Thyroid gland (tissue), 4 donors: ENCODE data around the gene NKX2-3.

Experiments
- POLR2A ChIP-seq, 2 donors: fragments of 450-650 bp; IDR thresholded peaks; one replicate each; pipeline ENCODE4 v1.6.1; 2017; ENCODE audit warnings: antibody characterized with exemption in 2 of 2, mild to moderate bottlenecking in 2 of 2, moderate library complexity in 1 of 2
- TF ChIP-seq, protein P1 (sequence below), 6 experiments: fragments of 200-600 bp in 3 of 6; fragments of 450-650 bp in 3 of 6; sonication (generic) in 3 of 6; IDR thresholded peaks; one replicate each; pipeline ENCODE4 v1.5.1; 2016 to 2019; ENCODE audit warnings: antibody characterized with exemption in 6 of 6, mild to moderate bottlenecking in 2 of 6, inconsistent platforms in 1 of 6, moderate library complexity in 1 of 6

DNA sequence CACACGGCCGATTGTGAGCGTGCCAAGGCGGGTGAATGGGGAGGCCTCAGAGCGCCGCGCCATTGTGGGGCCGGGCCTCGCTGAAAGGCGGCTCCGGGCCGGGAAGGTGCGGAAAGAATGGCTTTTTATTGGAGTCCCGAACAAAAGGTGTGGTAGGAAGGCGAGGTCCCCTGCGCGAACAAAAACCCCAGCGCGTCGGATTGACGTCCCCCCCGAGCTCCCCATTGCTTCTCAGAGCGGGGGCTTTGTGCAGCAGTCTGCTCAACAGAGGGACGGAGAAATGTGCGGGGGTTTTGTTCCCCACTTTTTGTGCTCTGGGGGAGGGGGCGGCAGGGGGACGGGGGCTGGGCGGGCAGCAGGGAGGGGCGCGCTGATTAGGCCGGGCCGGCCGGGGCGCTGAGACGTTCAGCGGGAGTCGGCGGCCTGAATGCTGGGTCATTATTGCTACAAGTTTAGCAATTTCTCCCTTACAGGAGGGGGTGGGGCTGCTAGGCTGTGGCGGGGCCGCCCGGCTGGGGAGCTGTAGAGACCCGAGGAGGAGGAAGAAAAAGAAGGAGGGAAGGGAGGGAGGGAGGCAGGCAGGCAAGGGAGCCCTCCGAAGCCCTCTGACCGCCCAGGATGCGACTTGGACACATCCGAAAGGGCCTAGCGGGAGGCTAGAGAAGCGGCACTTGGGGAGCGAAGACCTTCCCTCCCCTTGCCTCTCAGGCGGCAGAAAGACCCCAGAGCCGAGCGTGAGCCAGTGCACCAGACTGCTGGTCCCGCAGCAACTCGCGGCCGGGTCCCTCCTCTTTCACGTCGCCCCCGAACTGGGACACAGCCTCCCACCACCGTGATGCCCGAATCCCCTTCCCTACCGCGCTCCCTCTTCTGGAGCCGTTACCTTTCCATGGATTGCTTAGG is 4.6 kb downstream of the NKX2-3 start:
- TF ChIP-seq, protein P1, sequence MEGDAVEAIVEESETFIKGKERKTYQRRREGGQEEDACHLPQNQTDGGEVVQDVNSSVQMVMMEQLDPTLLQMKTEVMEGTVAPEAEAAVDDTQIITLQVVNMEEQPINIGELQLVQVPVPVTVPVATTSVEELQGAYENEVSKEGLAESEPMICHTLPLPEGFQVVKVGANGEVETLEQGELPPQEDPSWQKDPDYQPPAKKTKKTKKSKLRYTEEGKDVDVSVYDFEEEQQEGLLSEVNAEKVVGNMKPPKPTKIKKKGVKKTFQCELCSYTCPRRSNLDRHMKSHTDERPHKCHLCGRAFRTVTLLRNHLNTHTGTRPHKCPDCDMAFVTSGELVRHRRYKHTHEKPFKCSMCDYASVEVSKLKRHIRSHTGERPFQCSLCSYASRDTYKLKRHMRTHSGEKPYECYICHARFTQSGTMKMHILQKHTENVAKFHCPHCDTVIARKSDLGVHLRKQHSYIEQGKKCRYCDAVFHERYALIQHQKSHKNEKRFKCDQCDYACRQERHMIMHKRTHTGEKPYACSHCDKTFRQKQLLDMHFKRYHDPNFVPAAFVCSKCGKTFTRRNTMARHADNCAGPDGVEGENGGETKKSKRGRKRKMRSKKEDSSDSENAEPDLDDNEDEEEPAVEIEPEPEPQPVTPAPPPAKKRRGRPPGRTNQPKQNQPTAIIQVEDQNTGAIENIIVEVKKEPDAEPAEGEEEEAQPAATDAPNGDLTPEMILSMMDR (IDR thresholded peaks at IDR 0.05) = no peak
- no peak for TF ChIP-seq POLR2A (IDR thresholded peaks at IDR 0.05)
